HEK293 (cell line): ENCODE results near the gene TEX2.

Experiments used
- CTCF ChIP-seq: fragments of 450-650 bp; formaldehyde crosslinking; IDR thresholded peaks from 2 replicates; pipeline ENCODE4 v1.5.1; 2016; ENCODE audit warnings: missing biosample characterization, missing genetic modification characterization
- ELK4 ChIP-seq: IDR thresholded peaks from 2 replicates; pipeline ENCODE4 v1.6.1; 2011; ENCODE audit warnings: mild to moderate bottlenecking, low read depth, low read length, borderline replicate concordance
- HOXC10 ChIP-seq: sonication (generic); formaldehyde crosslinking; IDR thresholded peaks from 2 replicates; pipeline ENCODE4 v1.8.1; 2023; ENCODE audit warnings: mild to moderate bottlenecking, missing genetic modification reagents
- KLF1 ChIP-seq: fragments of 450-650 bp; formaldehyde crosslinking; IDR thresholded peaks from 2 replicates; pipeline ENCODE4 v1.5.1; 2016; ENCODE audit warnings: missing biosample characterization, missing genetic modification characterization
- TCF7L2 ChIP-seq: IDR thresholded peaks from 2 replicates; pipeline ENCODE4 v1.6.1; 2011; ENCODE audit warnings: low read depth, mild to moderate bottlenecking, inconsistent platforms, low read length, moderate library complexity, borderline replicate concordance
- ZBTB20 ChIP-seq: fragments of 450-650 bp; formaldehyde crosslinking; IDR thresholded peaks from 2 replicates; pipeline ENCODE4 v1.5.1; 2016; ENCODE audit warnings: missing biosample characterization, missing genetic modification characterization
- ZNF133 ChIP-seq: fragments of 450-650 bp; formaldehyde crosslinking; IDR thresholded peaks from 2 replicates; pipeline ENCODE4 v1.5.1; 2016; ENCODE audit warnings: missing biosample characterization, missing genetic modification characterization
- ZNF138 ChIP-seq: fragments of 450-650 bp; formaldehyde crosslinking; IDR thresholded peaks from 2 replicates; pipeline ENCODE4 v1.5.1; 2016; ENCODE audit warnings: missing biosample characterization, missing genetic modification characterization, borderline replicate concordance
- ZNF274 ChIP-seq, 2 experiments: fragments of 200-500 bp in 1 of 2; fragments of 450-650 bp in 1 of 2; sonication (Bioruptor generic) in 1 of 2; formaldehyde crosslinking in 1 of 2; IDR thresholded peaks; 2 replicates each; pipeline versions ENCODE4 v1.5.1 to v1.6.1; 2014 to 2016; ENCODE audit warnings: borderline replicate concordance in 1 of 2, inconsistent platforms in 1 of 2, low read length in 1 of 2, missing biosample characterization in 1 of 2, missing genetic modification characterization in 1 of 2
- ZNF449 ChIP-seq: fragments of 450-650 bp; formaldehyde crosslinking; IDR thresholded peaks from 2 replicates; pipeline ENCODE4 v1.5.1; 2017; ENCODE audit warnings: missing biosample characterization, mild to moderate bottlenecking, missing genetic modification characterization, moderate library complexity
- ZNF488 ChIP-seq: fragments of 450-650 bp; formaldehyde crosslinking; IDR thresholded peaks from 2 replicates; pipeline ENCODE4 v1.5.1; 2016; ENCODE audit warnings: missing biosample characterization, missing genetic modification characterization
- ZNF518A ChIP-seq: fragments of 450-650 bp; formaldehyde crosslinking; conservative IDR thresholded peaks from 2 replicates; pipeline ENCODE4 v1.5.1; 2016; ENCODE audit warnings: low read depth, missing biosample characterization, missing genetic modification characterization
- ZNF530 ChIP-seq: fragments of 450-650 bp; formaldehyde crosslinking; IDR thresholded peaks from 2 replicates; pipeline ENCODE4 v1.5.1; 2016; ENCODE audit warnings: low read depth, missing biosample characterization, missing genetic modification characterization
- ZNF560 ChIP-seq: fragments of 450-650 bp; formaldehyde crosslinking; IDR thresholded peaks from 2 replicates; pipeline ENCODE4 v1.5.1; 2017; ENCODE audit warnings: missing biosample characterization, missing genetic modification characterization, borderline replicate concordance

GRCh38 chr17:64154313-64154695, 108.8 kb downstream of the TEX2 start:
- TF ChIP-seq HOXC10 (CRISPR knock-in tag), result no peak
- TF ChIP-seq TCF7L2, result no peak
- TF ChIP-seq ELK4, result no peak
- no peak for TF ChIP-seq ZNF133 (tag by site-specific recombination)
- no peak for TF ChIP-seq CTCF (tag by site-specific recombination)
- no peak for TF ChIP-seq ZNF449
- TF ChIP-seq ZBTB20 (tag by site-specific recombination), result no peak
- no peak for TF ChIP-seq ZNF560 (tag by site-specific recombination)
- no peak for TF ChIP-seq ZNF488 (tag by site-specific recombination)
- no peak for TF ChIP-seq KLF1 (tag by site-specific recombination)
- TF ChIP-seq ZNF530 (tag by site-specific recombination), result no peak
- TF ChIP-seq ZNF518A (tag by site-specific recombination), result no peak
- no peak for TF ChIP-seq ZNF274 (IDR thresholded peaks at IDR 0.05; ENCODE audit: low read length)
- TF ChIP-seq ZNF274 (tag by site-specific recombination; IDR thresholded peaks at IDR 0.05; ENCODE audit: borderline replicate concordance), result no peak
- TF ChIP-seq ZNF138, result no peak
